NCI-H226 (cell line): ENCODE results near the gene ADCY2.

Source experiments
- DNase-seq: peaks from one replicate; pipeline ENCODE4 v3.0.0-alpha.2; 2015

Gene ADCY2

GRCh38 chr5:7753181-7753580 lies 357.2 kb downstream of the ADCY2 start:
- DNase-seq = no peak

GRCh38 chr5:7753596-7753995 lies 357.7 kb downstream of the ADCY2 start:
- no peak for DNase-seq

GRCh38 chr5:7754490-7754889 lies 358.6 kb downstream of the ADCY2 start:
- no peak for DNase-seq

GRCh38 chr5:7754997-7755596 lies 359.2 kb downstream of the ADCY2 start:
- peak; percentile 2 for DNase-seq

GRCh38 chr5:7755958-7756357 lies 360.0 kb downstream of the ADCY2 start:
- no peak for DNase-seq

- DNase-seq = no peak
These were observed 360.5 kb downstream of the ADCY2 start for GRCh38 chr5:7756453-7756852.

- DNase-seq = no peak
These were observed 363.4 kb downstream of the ADCY2 start for GRCh38 chr5:7759257-7759871.

GRCh38 chr5:7759951-7760580 lies 364.1 kb downstream of the ADCY2 start:
- no peak for DNase-seq

GRCh38 chr5:7762267-7762666 lies 366.3 kb downstream of the ADCY2 start:
- DNase-seq = no peak

- no peak for DNase-seq
These were observed 367.7 kb downstream of the ADCY2 start for GRCh38 chr5:7763621-7764072.

GRCh38 chr5:7764452-7764851 lies 368.5 kb downstream of the ADCY2 start:
- DNase-seq = no peak

- DNase-seq = no peak
These were observed 374.5 kb downstream of the ADCY2 start for GRCh38 chr5:7770436-7770835.

- DNase-seq = no peak
These were observed 376.2 kb downstream of the ADCY2 start for GRCh38 chr5:7772141-7772540.

GRCh38 chr5:7773178-7773577 lies 377.2 kb downstream of the ADCY2 start:
- no peak for DNase-seq

GRCh38 chr5:7776442-7776841 lies 380.5 kb downstream of the ADCY2 start:
- no peak for DNase-seq

- DNase-seq = no peak
These were observed 383.4 kb downstream of the ADCY2 start for GRCh38 chr5:7779019-7780005.

GRCh38 chr5:7781899-7782298 lies 386.0 kb downstream of the ADCY2 start:
- no peak for DNase-seq

- no peak for DNase-seq
These were observed 388.9 kb downstream of the ADCY2 start for GRCh38 chr5:7784683-7785380.

- no peak for DNase-seq
These were observed 391.8 kb downstream of the ADCY2 start for GRCh38 chr5:7787770-7788169.

GRCh38 chr5:7789567-7789966 lies 393.6 kb downstream of the ADCY2 start:
- no peak for DNase-seq

GRCh38 chr5:7793895-7794294 lies 398.0 kb downstream of the ADCY2 start:
- DNase-seq = no peak

GRCh38 chr5:7794311-7794710 lies 398.4 kb downstream of the ADCY2 start:
- DNase-seq = no peak

- no peak for DNase-seq
These were observed 398.9 kb downstream of the ADCY2 start for GRCh38 chr5:7794823-7795222.
